Endothelial cell of umbilical vein (primary cell): ENCODE measurements around the gene EXOSC5. TPM values are rescaled to one million over a fixed set of nuclear protein-coding genes. Genes with fewer than 3 reads are reported as not detected.

Experiments used
- BruUV-seq: library from RNA; stranded (reverse); fragments of 400-500 nt; replicated peaks from 2 replicates; lab custom pipeline; 2021; lab: Mats Ljungman, UMichigan
- CTCF ChIA-PET: fragments of 300-600, 350-600 bp; sonication (Branson Sonifier 250); formaldehyde crosslinking; loops from one replicate; lab custom pipeline; 2021; ENCODE audit warnings: antibody characterized with exemption, inconsistent platforms; lab: Charles Lee
- POLR2A ChIA-PET: fragments of 300-600, 350-600 bp; sonication (Branson Sonifier 250); formaldehyde crosslinking; loops from one replicate; lab custom pipeline; 2021; ENCODE audit warnings: antibody characterized with exemption, inconsistent platforms; lab: Charles Lee
- DNase-seq: peaks from one replicate; pipeline ENCODE4 v3.0.0-alpha.2; 2011; ENCODE audit warnings: low read depth, low spot score
- FAIRE-seq: peaks from 2 replicates; lab custom pipeline; 2011; peaks lifted over from hg19 to GRCh38; lab: Jason Lieb, UNC
- H2AFZ ChIP-seq: 2 replicates; pipeline ENCODE4 v1.6.0; 2012; ENCODE audit warnings: low read depth, low read length, control low read depth, inconsistent platforms
- H3K27ac ChIP-seq: 2 replicates; pipeline ENCODE4 v1.5.1; 2011; ENCODE audit warnings: low read depth, mild to moderate bottlenecking, control low read depth, low read length, moderate library complexity; ENCODE audit not compliant: insufficient read depth
- H3K27me3 ChIP-seq, 2 experiments: 2 replicates each; pipeline versions ENCODE4 v1.6.0 to v1.6.1; 2011; ENCODE audit warnings: low read length in 2 of 2, mixed read lengths in 1 of 2; ENCODE audit not compliant: control insufficient read depth in 2 of 2, insufficient read depth in 2 of 2
- H3K36me3 ChIP-seq, 2 experiments: 2 replicates in 1 of 2; 3 replicates in 1 of 2; pipeline ENCODE4 v1.5.1; 2011; ENCODE audit warnings: low read length in 2 of 2, mild to moderate bottlenecking in 1 of 2, moderate library complexity in 1 of 2; ENCODE audit not compliant: control insufficient read depth in 2 of 2, insufficient read depth in 2 of 2; ENCODE audit errors: extremely low read depth in 1 of 2
- H3K4me1 ChIP-seq: 3 replicates; pipeline ENCODE4 v1.5.1; 2011; ENCODE audit warnings: mild to moderate bottlenecking, low read length; ENCODE audit not compliant: control insufficient read depth, insufficient read depth; ENCODE audit errors: extremely low read depth
- H3K4me2 ChIP-seq: 2 replicates; pipeline ENCODE4 v1.6.1; 2011; ENCODE audit warnings: low read length, control low read depth, mixed read lengths; ENCODE audit not compliant: insufficient read depth
- H3K4me3 ChIP-seq, 3 experiments: fragments of 200-600 bp in 1 of 3; sonication (generic), shearing (Covaris generic) in 1 of 3; replicated peaks in 1 of 3; 2 replicates each; pipeline ENCODE4 v1.5.1; 2011 to 2016; ENCODE audit warnings: control low read depth in 3 of 3, low read length in 3 of 3, mild to moderate bottlenecking in 2 of 3, inconsistent platforms in 1 of 3, low read depth in 1 of 3, moderate library complexity in 1 of 3; ENCODE audit not compliant: insufficient read depth in 1 of 3
- H3K79me2 ChIP-seq: 2 replicates; pipeline ENCODE4 v1.6.0; 2012; ENCODE audit warnings: low read length, inconsistent platforms; ENCODE audit not compliant: control insufficient read depth, insufficient read depth
- H3K9ac ChIP-seq: replicated peaks from 2 replicates; pipeline ENCODE3; 2011; ENCODE audit warnings: low read length, control low read depth; ENCODE audit not compliant: insufficient read depth; ENCODE audit errors: extremely low read depth
- H3K9me1 ChIP-seq: replicated peaks from 3 replicates; pipeline ENCODE4 v1.6.0; 2011; ENCODE audit warnings: mild to moderate bottlenecking, low read length; ENCODE audit not compliant: control insufficient read depth, insufficient read depth; ENCODE audit errors: extremely low read depth
- H3K9me3 ChIP-seq: replicated peaks from 2 replicates; pipeline ENCODE4 v1.5.1; 2012; ENCODE audit warnings: low read length, inconsistent platforms; ENCODE audit not compliant: control insufficient read depth, insufficient read depth
- H4K20me1 ChIP-seq: replicated peaks from 2 replicates; pipeline ENCODE3; 2011; ENCODE audit warnings: mild to moderate bottlenecking, low read length; ENCODE audit not compliant: control insufficient read depth, insufficient read depth; ENCODE audit errors: extremely low read depth
- CTCF ChIP-seq, 2 donors: IDR thresholded peaks; 1 replicate in 1 of 2; 2 replicates in 1 of 2; pipeline ENCODE4 v1.5.1; 2011; ENCODE audit warnings: low read length in 2 of 2, mild to moderate bottlenecking in 2 of 2, moderate library complexity in 2 of 2, control low read depth in 1 of 2, inconsistent platforms in 1 of 2, low read depth in 1 of 2; ENCODE audit not compliant: insufficient read depth in 1 of 2; ENCODE audit errors: extremely low read depth in 1 of 2
- EZH2 ChIP-seq: IDR thresholded peaks from 2 replicates; pipeline ENCODE4 v1.6.1; 2012; ENCODE audit warnings: borderline replicate concordance, low read depth, mild to moderate bottlenecking, moderate library complexity, low read length, inconsistent platforms; ENCODE audit not compliant: severe bottlenecking
- FOS ChIP-seq: IDR thresholded peaks from 2 replicates; pipeline ENCODE4 v1.6.1; 2011; ENCODE audit warnings: mild to moderate bottlenecking, low read length, moderate library complexity, borderline replicate concordance; ENCODE audit not compliant: insufficient read depth
- GATA2 ChIP-seq: IDR thresholded peaks from 2 replicates; pipeline ENCODE4 v1.7.0; 2011; ENCODE audit warnings: low read depth, mild to moderate bottlenecking, moderate library complexity, mixed read lengths, low read length; ENCODE audit not compliant: insufficient read length, insufficient read depth
- JUN ChIP-seq: IDR thresholded peaks from 2 replicates; pipeline ENCODE4 v1.6.1; 2011; ENCODE audit warnings: borderline replicate concordance, low read depth; ENCODE audit not compliant: insufficient read length, insufficient read depth
- MAX ChIP-seq: IDR thresholded peaks from 2 replicates; pipeline ENCODE4 v1.6.1; 2011; ENCODE audit not compliant: insufficient read depth, insufficient read length
- MYC ChIP-seq: IDR thresholded peaks from one replicate; pipeline ENCODE4 v1.6.1; 2011; ENCODE audit warnings: mild to moderate bottlenecking, low read depth, low read length
- POLR2AphosphoS5 ChIP-seq: IDR thresholded peaks from 2 replicates; pipeline ENCODE4 v1.6.1; 2012; ENCODE audit warnings: low read depth, mild to moderate bottlenecking, control low read depth, low read length, moderate library complexity; ENCODE audit not compliant: insufficient read depth
- dilution Hi-C: fragments of 300-500 bp; cut with MboI; formaldehyde crosslinking; loops from one replicate; pipeline ENCODE4 v1.15.0; 2019; ENCODE audit warnings: low sequenced_read_pairs; ENCODE audit not compliant: extremely low pct_ligation_motif_present
- intact Hi-C: fragments of 100-400 bp; cut with micrococcal nuclease; formaldehyde crosslinking; loops from one replicate; pipeline ENCODE4 v1.10.0; 2022
- polyA plus RNA-seq, 4 experiments: library from polyadenylated mRNA; depleted of rRNA in 3 of 4; stranded (reverse) in 3 of 4; unstranded in 1 of 4; fragments of >200 nt; gene quantifications; 2 replicates each; pipeline versions ENCODE4 v1.2.1 to v1.2.3, GENCODE V29; 2011 to 2012; ENCODE audit warnings: missing spikeins in 1 of 4
- total RNA-seq: library from RNA; stranded (reverse); gene quantifications from 2 replicates; pipeline ENCODE4 v1.2.3, GENCODE V29; 2021

EXOSC5 gene
- total and polyA plus RNA-seq, 2 donors (not counting 3 experiments of a cell fraction or from before 2014, with no cell fraction given): 14.0 to 20.9 TPM

GRCh38 chr19:41372501-41372900, 24.7 kb downstream of the EXOSC5 start:
- POLR2A ChIA-PET: no interaction called here
- TF ChIP-seq EZH2: no peak
- no peak for TF ChIP-seq FOS
- TF ChIP-seq GATA2: no peak
- no peak for TF ChIP-seq JUN
- no peak for TF ChIP-seq MYC
- TF ChIP-seq POLR2AphosphoS5: no peak
- no peak for TF ChIP-seq MAX
- TF ChIP-seq CTCF (IDR thresholded peaks at IDR 0.05; ENCODE audit: extremely low read depth in 1 of 2, insufficient read depth in 1 of 2, low read depth in 1 of 2, low read length in 2 of 2): no peak
- Histone ChIP-seq H3K4me3 (no peak overlapping the region), H2AFZ (no peak overlapping the region), H3K9ac (no peak overlapping the region), H3K4me1 (peaks cover 15% of the 10 kb centered on the region), H3K27ac (no peak overlapping the region), H4K20me1 (no peaks in the 10 kb centered on the region), H3K27me3 (no peaks in the 10 kb centered on the region), H3K79me2 (peaks cover 15% of the 10 kb centered on the region), H3K4me2 (no peak overlapping the region), H3K9me3 (no peaks in the 10 kb centered on the region), H3K9me1 (no peaks in the 10 kb centered on the region), H3K36me3 (no peaks in the 10 kb centered on the region)
- BruUV-seq: no TSS peak
- CTCF ChIA-PET: interaction anchor here (0.7 kb wide), 1 partner anchor 15 kb away, joined by 3 read pairs; no protein-coding TSS in a partner anchor
- dilution Hi-C loops (no loop called here), intact Hi-C loops (no loop called here)
- DNase-seq (no peak), FAIRE-seq (no peak)
